ENCODE data around the gene VAV3. TPM values are rescaled to one million over a fixed set of nuclear protein-coding genes. Genes with fewer than 3 reads are reported as not detected.

Gene VAV3
- total RNA-seq, 1 experiment from 2014 or later, result not detected

- no peak for TF ChIP-seq MAX (IDR thresholded peaks at IDR 0.05)
- no peak for TF ChIP-seq YY1 (IDR thresholded peaks at IDR 0.05; ENCODE audit: extremely low read depth, insufficient replicate concordance, low read depth, low read length)
- no peak for TF ChIP-seq CEBPB (IDR thresholded peaks at IDR 0.05; ENCODE audit: low read depth)
- TF ChIP-seq SIN3A (IDR thresholded peaks at IDR 0.05; ENCODE audit: low read depth), result no peak
- TF ChIP-seq FOSL1 (IDR thresholded peaks at IDR 0.05; ENCODE audit: low read depth), result no peak
These were observed 64.7 kb downstream of the VAV3 start (continued) for GRCh38 chr1:107900090-107900945.

DNA sequence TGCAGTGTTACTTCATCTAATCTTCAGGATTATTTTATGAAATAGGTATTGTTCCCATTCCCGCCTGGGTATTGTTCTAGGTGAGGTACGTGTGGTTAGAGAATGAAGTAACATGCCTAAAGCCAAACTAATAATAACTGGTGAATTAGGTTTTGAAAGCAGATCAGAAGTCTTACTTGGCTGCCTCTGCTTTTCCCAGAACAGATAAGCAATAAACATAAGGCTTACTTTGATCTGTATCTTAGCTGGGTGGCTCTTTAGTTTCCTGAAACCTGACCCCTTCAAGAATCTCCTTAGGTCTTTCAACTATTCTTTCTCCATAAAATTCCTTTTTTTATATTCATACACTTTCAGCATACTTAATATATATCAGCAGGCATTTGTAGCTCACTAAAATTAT is 65.3 kb downstream of the VAV3 start:
- Histone ChIP-seq H4K20me1 (ENCODE audit: insufficient read depth) (no peaks in the 10 kb centered on the region), H3K27ac (ENCODE audit: low read depth, low read length) (no peak overlapping the region), H3K4me2 (ENCODE audit: low read length) (no peak overlapping the region), H3K79me2 (ENCODE audit: insufficient read depth, low read length) (no peaks in the 10 kb centered on the region), H3K27me3 (ENCODE audit: insufficient read depth, low read length) (peaks cover 25% of the 10 kb centered on the region), H3K4me1 (ENCODE audit: control insufficient read depth in 1 of 2, insufficient read depth in 2 of 2, low read length in 2 of 2) (no peaks in the 10 kb centered on the region), H3K9me2 (ENCODE audit: insufficient read depth) (no peaks in the 10 kb centered on the region), H3K36me3 (ENCODE audit: control insufficient read depth in 1 of 2, insufficient read depth in 2 of 2, low read length in 2 of 2) (no peaks in the 10 kb centered on the region), H3K4me3 (replicated peaks in 1 of 2; ENCODE audit: low read depth in 1 of 2, low read length in 2 of 2) (no peak overlapping the region), H3K9me3 (ENCODE audit: control insufficient read depth in 1 of 2, insufficient read depth in 1 of 2, low read depth in 1 of 2, low read length in 2 of 2) (no peaks in the 10 kb centered on the region), H2AFZ (ENCODE audit: low read depth, low read length, poor library complexity, severe bottlenecking) (no peak overlapping the region), H3K9ac (ENCODE audit: low read length) (no peak overlapping the region)
- POLR2A ChIA-PET, result no interaction called here
- CTCF ChIA-PET, result no interaction called here
- intact Hi-C loops (cut with micrococcal nuclease), result no loop called here
- no peak for DNase-seq (ENCODE audit: low read depth, low spot score)
- BruUV-seq (replicated peaks), result no TSS peak
- RAD21 ChIA-PET (ENCODE audit: low non-redundant PET in 1 of 2, low total read pairs in 2 of 2, uncharacterized antibody in 2 of 2, unreplicated experiment in 2 of 2), result no interaction called here
- ATAC-seq, result no peak
- TF ChIP-seq CBX3 (IDR thresholded peaks at IDR 0.05; ENCODE audit: low read depth) (no peak), EZH2 (IDR thresholded peaks at IDR 0.05) (no peak), POLR2A (IDR thresholded peaks at IDR 0.05; ENCODE audit: borderline replicate concordance, extremely low read depth, insufficient read depth, insufficient read length) (no peak), EGR1 (IDR thresholded peaks at IDR 0.05; ENCODE audit: low read depth) (no peak), ELF1 (IDR thresholded peaks at IDR 0.05; ENCODE audit: borderline replicate concordance, low read depth) (no peak), RAD21 (IDR thresholded peaks at IDR 0.05; ENCODE audit: low read depth) (no peak), MAX (IDR thresholded peaks at IDR 0.05) (no peak), REST (IDR thresholded peaks at IDR 0.05; ENCODE audit: low read depth) (no peak), YY1 (IDR thresholded peaks at IDR 0.05; ENCODE audit: extremely low read depth, insufficient replicate concordance, low read depth, low read length) (no peak), EZH2phosphoT487 (IDR thresholded peaks at IDR 0.05; ENCODE audit: borderline replicate concordance) (no peak), CEBPB (IDR thresholded peaks at IDR 0.05; ENCODE audit: low read depth) (no peak), ZFX (IDR thresholded peaks at IDR 0.05) (no peak), SIN3A (IDR thresholded peaks at IDR 0.05; ENCODE audit: low read depth) (no peak)
- TF ChIP-seq, protein P1, sequence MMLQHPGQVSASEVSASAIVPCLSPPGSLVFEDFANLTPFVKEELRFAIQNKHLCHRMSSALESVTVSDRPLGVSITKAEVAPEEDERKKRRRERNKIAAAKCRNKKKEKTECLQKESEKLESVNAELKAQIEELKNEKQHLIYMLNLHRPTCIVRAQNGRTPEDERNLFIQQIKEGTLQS (IDR thresholded peaks at IDR 0.05), result no peak
- TF ChIP-seq, protein P2, sequence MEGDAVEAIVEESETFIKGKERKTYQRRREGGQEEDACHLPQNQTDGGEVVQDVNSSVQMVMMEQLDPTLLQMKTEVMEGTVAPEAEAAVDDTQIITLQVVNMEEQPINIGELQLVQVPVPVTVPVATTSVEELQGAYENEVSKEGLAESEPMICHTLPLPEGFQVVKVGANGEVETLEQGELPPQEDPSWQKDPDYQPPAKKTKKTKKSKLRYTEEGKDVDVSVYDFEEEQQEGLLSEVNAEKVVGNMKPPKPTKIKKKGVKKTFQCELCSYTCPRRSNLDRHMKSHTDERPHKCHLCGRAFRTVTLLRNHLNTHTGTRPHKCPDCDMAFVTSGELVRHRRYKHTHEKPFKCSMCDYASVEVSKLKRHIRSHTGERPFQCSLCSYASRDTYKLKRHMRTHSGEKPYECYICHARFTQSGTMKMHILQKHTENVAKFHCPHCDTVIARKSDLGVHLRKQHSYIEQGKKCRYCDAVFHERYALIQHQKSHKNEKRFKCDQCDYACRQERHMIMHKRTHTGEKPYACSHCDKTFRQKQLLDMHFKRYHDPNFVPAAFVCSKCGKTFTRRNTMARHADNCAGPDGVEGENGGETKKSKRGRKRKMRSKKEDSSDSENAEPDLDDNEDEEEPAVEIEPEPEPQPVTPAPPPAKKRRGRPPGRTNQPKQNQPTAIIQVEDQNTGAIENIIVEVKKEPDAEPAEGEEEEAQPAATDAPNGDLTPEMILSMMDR (IDR thresholded peaks at IDR 0.05 in 2 of 3, conservative IDR thresholded peaks at IDR 0.05 in 1 of 3; ENCODE audit: borderline replicate concordance in 1 of 3, insufficient read depth in 1 of 3, low read depth in 2 of 3, low read length in 2 of 3), result no peak
